Endothelial cell (in vitro differentiated cells): ENCODE results near the gene SSNA1. TPM values are rescaled to one million over a fixed set of nuclear protein-coding genes. Genes with fewer than 3 reads are reported as not detected.

Experiments used
- DNase-seq: peaks from one replicate; pipeline ENCODE4 v3.0.0; 2021; ENCODE audit warnings: low spot score
- H3K27ac Mint-ChIP-seq: one replicate; pipeline ENCODE4 v1.8.0; 2021; ENCODE audit warnings: mixed read lengths, inconsistent platforms; ENCODE audit not compliant: unreplicated experiment
- H3K27me3 Mint-ChIP-seq: one replicate; pipeline ENCODE4 v1.8.0; 2021; ENCODE audit warnings: mild to moderate bottlenecking, moderate library complexity, mixed read lengths, inconsistent platforms; ENCODE audit not compliant: unreplicated experiment
- H3K36me3 Mint-ChIP-seq: one replicate; pipeline ENCODE4 v1.8.0; 2021; ENCODE audit warnings: mild to moderate bottlenecking, low read depth, mixed read lengths, inconsistent platforms; ENCODE audit not compliant: unreplicated experiment
- H3K4me1 Mint-ChIP-seq: one replicate; pipeline ENCODE4 v1.8.0; 2021; ENCODE audit warnings: mild to moderate bottlenecking, mixed read lengths, inconsistent platforms; ENCODE audit not compliant: unreplicated experiment
- H3K4me3 Mint-ChIP-seq: one replicate; pipeline ENCODE4 v1.8.0; 2021; ENCODE audit warnings: mild to moderate bottlenecking, mixed read lengths, inconsistent platforms; ENCODE audit not compliant: unreplicated experiment
- H3K9me3 Mint-ChIP-seq: one replicate; pipeline ENCODE4 v1.8.0; 2021; ENCODE audit warnings: mixed read lengths, inconsistent platforms; ENCODE audit not compliant: unreplicated experiment
- total RNA-seq: library from RNA; stranded (reverse); fragmentation: NEBNext Ultra II Directional; extraction: Animal tissue kit (Norgen Biotek cat#: 25700); gene quantifications from one replicate; pipeline ENCODE4 v1.2.1, GENCODE V29; 2021; ENCODE audit not compliant: unreplicated experiment
- TF ChIP-seq, protein P1 (sequence below): fragments of 200-600 bp; sonication (generic); IDR thresholded peaks from one replicate; pipeline ENCODE4 v1.5.0; 2021; ENCODE audit warnings: antibody characterized with exemption; ENCODE audit not compliant: unreplicated experiment

SSNA1 gene
- total RNA-seq, 1 donor from 2014 or later = 53.8 TPM

DNA sequence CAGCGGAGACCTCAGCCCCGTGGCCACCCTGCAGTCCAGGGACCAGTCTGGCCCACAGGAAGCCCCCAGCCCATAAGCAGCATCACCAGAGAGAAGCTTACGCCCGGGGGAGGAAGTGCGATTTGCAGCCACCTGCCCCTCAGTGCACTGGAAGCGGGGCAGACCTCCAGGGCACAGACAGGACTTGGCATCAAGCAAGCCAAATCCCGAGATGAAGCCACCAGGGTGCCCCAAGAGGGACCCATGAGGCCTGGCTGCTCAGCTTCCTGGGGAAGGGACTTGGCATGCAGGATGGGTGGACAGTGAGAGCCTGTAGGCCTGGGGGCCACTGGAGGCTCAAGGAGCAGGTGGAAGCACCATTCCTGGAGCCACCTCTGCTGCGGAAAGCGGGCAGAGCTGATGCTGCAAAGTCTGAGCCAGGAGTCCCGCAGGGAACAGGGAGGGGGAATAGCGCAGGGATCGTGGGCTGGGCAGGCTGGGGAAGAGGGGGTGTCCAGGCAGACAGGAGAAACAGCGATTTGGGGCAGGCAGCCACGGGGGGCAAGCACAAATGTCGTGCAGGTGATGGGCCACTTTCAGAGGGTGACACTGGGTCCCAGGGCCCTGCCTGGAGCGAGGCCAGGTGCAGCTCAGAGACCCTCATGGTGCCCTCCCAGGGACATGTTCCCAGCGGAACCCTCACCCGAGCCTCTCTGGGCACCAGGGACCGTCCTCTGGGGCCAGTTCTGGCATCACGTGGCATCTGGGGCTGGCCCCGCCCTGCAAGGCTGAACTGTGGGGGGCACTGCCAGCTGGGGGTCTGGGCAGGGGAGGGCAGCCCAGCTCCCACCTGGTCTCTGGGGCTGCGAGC, 21.9 kb upstream of the SSNA1 start:
- Mint-ChIP-seq H3K27ac (no peak overlapping the region), H3K27me3 (peaks cover 22% of the 10 kb centered on the region), H3K36me3 (no peaks in the 10 kb centered on the region), H3K4me3 (no peak overlapping the region), H3K9me3 (no peaks in the 10 kb centered on the region), H3K4me1 (no peaks in the 10 kb centered on the region)
- DNase-seq = no peak
- TF ChIP-seq, protein P1, sequence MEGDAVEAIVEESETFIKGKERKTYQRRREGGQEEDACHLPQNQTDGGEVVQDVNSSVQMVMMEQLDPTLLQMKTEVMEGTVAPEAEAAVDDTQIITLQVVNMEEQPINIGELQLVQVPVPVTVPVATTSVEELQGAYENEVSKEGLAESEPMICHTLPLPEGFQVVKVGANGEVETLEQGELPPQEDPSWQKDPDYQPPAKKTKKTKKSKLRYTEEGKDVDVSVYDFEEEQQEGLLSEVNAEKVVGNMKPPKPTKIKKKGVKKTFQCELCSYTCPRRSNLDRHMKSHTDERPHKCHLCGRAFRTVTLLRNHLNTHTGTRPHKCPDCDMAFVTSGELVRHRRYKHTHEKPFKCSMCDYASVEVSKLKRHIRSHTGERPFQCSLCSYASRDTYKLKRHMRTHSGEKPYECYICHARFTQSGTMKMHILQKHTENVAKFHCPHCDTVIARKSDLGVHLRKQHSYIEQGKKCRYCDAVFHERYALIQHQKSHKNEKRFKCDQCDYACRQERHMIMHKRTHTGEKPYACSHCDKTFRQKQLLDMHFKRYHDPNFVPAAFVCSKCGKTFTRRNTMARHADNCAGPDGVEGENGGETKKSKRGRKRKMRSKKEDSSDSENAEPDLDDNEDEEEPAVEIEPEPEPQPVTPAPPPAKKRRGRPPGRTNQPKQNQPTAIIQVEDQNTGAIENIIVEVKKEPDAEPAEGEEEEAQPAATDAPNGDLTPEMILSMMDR = no peak

DNA sequence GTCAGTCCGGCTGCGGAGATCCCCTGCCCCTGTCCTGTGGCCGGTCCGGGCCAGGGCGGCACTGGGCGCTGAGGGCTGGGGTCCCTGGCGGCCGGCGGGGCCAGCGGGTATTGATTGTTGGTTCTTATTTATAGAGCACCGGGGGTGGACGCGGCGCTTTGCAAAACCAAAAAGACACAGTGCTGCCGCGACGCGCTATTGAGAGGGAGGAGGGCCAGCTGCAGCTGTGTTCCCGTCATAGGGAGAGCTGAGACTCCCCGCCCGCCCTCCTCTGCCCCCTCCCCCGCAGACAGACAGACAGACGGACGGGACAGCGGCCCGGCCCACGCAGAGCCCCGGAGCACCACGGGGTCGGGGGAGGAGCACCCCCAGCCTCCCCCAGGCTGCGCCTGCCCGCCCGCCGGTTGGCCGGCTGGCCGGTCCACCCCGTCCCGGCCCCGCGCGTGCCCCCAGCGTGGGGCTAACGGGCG, 21.2 kb upstream of the SSNA1 start:
- Mint-ChIP-seq H3K4me3 (no peak overlapping the region), H3K36me3 (no peaks in the 10 kb centered on the region), H3K4me1 (no peaks in the 10 kb centered on the region), H3K9me3 (no peaks in the 10 kb centered on the region), H3K27me3 (peaks cover 20% of the 10 kb centered on the region), H3K27ac (no peak overlapping the region)
- TF ChIP-seq, protein P1 = no peak
- DNase-seq = no peak

DNA sequence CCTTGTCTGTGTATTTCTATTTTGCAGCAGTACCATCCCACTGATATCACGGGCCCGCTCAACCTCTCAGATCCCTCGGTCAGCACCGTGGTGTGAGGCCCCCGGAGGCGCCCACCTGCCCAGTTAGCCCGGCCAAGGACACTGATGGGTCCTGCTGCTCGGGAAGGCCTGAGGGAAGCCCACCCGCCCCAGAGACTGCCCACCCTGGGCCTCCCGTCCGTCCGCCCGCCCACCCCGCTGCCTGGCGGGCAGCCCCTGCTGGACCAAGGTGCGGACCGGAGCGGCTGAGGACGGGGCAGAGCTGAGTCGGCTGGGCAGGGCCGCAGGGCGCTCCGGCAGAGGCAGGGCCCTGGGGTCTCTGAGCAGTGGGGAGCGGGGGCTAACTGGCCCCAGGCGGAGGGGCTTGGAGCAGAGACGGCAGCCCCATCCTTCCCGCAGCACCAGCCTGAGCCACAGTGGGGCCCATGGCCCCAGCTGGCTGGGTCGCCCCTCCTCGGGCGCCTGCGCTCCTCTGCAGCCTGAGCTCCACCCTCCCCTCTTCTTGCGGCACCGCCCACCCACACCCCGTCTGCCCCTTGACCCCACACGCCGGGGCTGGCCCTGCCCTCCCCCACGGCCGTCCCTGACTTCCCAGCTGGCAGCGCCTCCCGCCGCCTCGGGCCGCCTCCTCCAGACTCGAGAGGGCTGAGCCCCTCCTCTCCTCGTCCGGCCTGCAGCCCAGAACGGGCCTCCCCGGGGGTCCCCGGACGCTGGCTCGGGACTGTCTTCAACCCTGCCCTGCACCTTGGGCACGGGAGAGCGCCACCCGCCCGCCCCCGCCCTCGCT, 20.5 kb upstream of the SSNA1 start:
- Mint-ChIP-seq H3K9me3 (no peaks in the 10 kb centered on the region), H3K27ac (no peak overlapping the region), H3K36me3 (no peaks in the 10 kb centered on the region), H3K27me3 (peaks cover 18% of the 10 kb centered on the region), H3K4me1 (no peaks in the 10 kb centered on the region), H3K4me3 (no peak overlapping the region)
- no peak for DNase-seq
- TF ChIP-seq, protein P1 = no peak

DNA sequence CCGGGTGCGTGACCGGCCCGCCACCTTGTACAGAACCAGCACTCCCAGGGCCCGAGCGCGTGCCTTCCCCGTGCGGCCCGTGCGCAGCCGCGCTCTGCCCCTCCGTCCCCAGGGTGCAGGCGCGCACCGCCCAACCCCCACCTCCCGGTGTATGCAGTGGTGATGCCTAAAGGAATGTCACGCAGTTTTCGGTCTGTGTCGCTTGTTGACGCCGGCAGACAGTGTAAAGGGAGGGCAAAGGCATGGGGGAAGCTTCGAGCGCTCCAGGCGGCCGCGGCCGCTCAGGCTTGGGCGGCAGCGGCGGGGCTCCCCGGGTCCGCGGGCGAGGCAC, 19.9 kb upstream of the SSNA1 start:
- Mint-ChIP-seq H3K4me1 (no peaks in the 10 kb centered on the region), H3K9me3 (no peaks in the 10 kb centered on the region), H3K4me3 (no peak overlapping the region), H3K36me3 (no peaks in the 10 kb centered on the region), H3K27me3 (peaks cover 18% of the 10 kb centered on the region), H3K27ac (no peak overlapping the region)
- DNase-seq = no peak
- TF ChIP-seq, protein P1 = no peak
